ENCODE data around the gene PRRC2A. TPM values are rescaled to one million over a fixed set of nuclear protein-coding genes. Genes with fewer than 3 reads are reported as not detected.

PRRC2A gene
- total RNA-seq, 4 donors from 2014 or later, result 71.4 to 113 (median 88.0) TPM

DNA sequence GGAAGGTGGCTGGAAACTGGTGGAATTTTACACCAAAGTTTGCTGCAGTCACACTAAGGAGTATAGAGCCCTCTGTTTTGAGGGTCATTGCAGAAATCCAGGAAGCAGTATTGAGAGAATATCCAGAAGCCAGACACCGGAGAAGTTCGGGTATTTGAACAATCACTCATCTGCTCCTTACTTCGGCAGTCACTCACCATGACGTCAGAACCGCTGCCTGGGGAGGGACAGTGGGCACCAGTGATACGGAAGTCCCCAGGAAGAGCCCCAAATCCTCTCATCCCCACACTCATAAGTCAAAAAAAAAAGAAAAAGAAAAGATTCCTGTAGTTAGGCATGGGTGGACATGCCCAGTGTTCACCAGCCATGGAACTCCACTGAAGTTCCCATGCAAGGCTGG is 56.4 kb downstream of the PRRC2A start:
- Histone ChIP-seq H3K36me3 (peaks cover 0 to 30% (median 13%) of the 10 kb centered on the region in 3 donors), H3K4me3 (no peak overlapping the region), H3K27me3 (no peaks in the 10 kb centered on the region), H3K4me1 (peaks cover 0 to 18% (median 2%) of the 10 kb centered on the region in 4 donors), H3K9me3 (no peaks in the 10 kb centered on the region), H3K27ac (no peak overlapping the region)
- DNase-seq (ENCODE audit: low spot score in 2 of 2), result no peak
- WGBS, 2 donors, result 67 to 73% methylated on average over 6 of the region's 6 CpGs
- TF ChIP-seq, protein P1, sequence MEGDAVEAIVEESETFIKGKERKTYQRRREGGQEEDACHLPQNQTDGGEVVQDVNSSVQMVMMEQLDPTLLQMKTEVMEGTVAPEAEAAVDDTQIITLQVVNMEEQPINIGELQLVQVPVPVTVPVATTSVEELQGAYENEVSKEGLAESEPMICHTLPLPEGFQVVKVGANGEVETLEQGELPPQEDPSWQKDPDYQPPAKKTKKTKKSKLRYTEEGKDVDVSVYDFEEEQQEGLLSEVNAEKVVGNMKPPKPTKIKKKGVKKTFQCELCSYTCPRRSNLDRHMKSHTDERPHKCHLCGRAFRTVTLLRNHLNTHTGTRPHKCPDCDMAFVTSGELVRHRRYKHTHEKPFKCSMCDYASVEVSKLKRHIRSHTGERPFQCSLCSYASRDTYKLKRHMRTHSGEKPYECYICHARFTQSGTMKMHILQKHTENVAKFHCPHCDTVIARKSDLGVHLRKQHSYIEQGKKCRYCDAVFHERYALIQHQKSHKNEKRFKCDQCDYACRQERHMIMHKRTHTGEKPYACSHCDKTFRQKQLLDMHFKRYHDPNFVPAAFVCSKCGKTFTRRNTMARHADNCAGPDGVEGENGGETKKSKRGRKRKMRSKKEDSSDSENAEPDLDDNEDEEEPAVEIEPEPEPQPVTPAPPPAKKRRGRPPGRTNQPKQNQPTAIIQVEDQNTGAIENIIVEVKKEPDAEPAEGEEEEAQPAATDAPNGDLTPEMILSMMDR (IDR thresholded peaks at IDR 0.05), result no peak
- no peak for TF ChIP-seq EP300 (IDR thresholded peaks at IDR 0.05)
- no peak for TF ChIP-seq POLR2A (IDR thresholded peaks at IDR 0.05)

- Histone ChIP-seq H3K4me3 (no peak overlapping the region), H3K27ac (no peak overlapping the region), H3K27me3 (no peaks in the 10 kb centered on the region), H3K36me3 (peaks cover 0 to 19% (median 5%) of the 10 kb centered on the region in 3 donors), H3K4me1 (peaks cover 0 to 26% (median 2%) of the 10 kb centered on the region in 4 donors), H3K9me3 (no peaks in the 10 kb centered on the region)
- TF ChIP-seq POLR2A (IDR thresholded peaks at IDR 0.05) (no peak), EP300 (IDR thresholded peaks at IDR 0.05) (no peak)
- TF ChIP-seq, protein P1 (IDR thresholded peaks at IDR 0.05), result no peak
- no peak for DNase-seq (ENCODE audit: low spot score in 2 of 2)
- 63 to 71% methylated on average over 8 of the region's 8 CpGs for WGBS, 2 donors
Measured at GRCh38 chr6:31677955-31678354, 57.4 kb downstream of the PRRC2A start.

DNA sequence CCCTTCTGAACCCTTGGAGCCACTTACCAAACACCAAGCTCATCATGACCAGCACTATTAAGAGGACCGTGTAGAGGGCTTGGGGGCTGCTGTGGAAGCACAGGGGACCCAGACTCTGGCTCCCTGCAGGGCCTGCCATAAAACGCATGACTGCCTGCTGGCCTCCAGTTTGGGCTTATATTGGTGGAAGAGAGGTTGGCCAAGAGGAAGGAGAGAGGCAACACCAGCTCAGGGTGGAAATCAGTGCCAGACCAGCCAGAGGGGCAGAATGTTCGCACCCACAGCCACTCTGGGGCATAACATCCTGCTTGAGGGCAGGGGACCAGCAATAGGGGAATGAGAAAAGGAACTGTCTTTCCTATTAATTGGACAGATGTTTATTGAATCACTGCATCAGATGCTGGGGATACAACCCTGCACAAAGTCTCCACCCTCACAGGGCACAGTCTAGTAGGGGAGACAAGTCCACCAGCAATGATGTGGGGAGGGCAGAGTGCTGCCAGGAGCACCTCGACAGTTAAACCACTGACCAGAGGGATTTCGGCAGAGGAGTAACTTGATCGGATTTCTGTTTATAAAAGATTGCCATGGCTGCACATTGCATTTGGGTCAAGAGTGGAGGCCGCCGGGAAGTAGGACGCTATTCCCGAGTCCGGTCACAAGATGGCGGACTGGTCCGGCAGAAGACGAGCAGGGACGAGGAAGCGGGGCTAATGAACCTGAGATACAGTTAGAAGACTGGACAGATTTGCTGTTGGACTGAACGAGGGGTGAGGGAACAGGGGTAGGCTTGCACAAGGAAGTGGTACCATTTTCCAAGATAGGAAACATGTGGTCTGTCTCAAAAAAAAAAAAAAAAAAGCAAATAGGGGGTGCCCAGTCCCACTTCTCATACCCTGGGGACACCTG is 60.0 kb downstream of the PRRC2A start, which contains the start of gene LY6G5C:
Gene LY6G5C, minus strand, starts transcription at position 842 of the 909 bp plus-strand sequence. Its CDS starts 694 bp downstream, at position 148.
- DNase-seq (ENCODE audit: low spot score in 2 of 2), result peak; percentile 70 to 85
- TF ChIP-seq POLR2A (IDR thresholded peaks at IDR 0.05), result no peak
- TF ChIP-seq, protein P1 (IDR thresholded peaks at IDR 0.05), result peak; percentile 65 to 87 (median 74)
- peak in 1 of 2 donors; percentile 60 for TF ChIP-seq EP300 (IDR thresholded peaks at IDR 0.05)
- H3K27me3 ChIP-seq, result no peaks in the 10 kb centered on the region
- peaks cover 0 to 4% (median 0%) of the 10 kb centered on the region in 3 donors for H3K36me3 ChIP-seq
- H3K9me3 ChIP-seq, result no peaks in the 10 kb centered on the region
- peaks cover 0 to 35% (median 4%) of the 10 kb centered on the region in 4 donors for H3K4me1 ChIP-seq
- H3K27ac ChIP-seq, result peak within 1 kb of the TSS; percentile 51 to 84 (median 69)
- H3K4me3 ChIP-seq, result peak within 1 kb of the TSS; percentile 36 to 60 (median 44)
- 11 to 13% methylated on average over 17 of the region's 17 CpGs for WGBS, 2 donors

- DNase-seq (ENCODE audit: low spot score in 2 of 2), result no peak
- WGBS, 2 donors, result 0 to 2% methylated on average over 27 to 39 of the region's 40 CpGs
- Histone ChIP-seq H3K4me1 (peaks cover 0 to 35% (median 4%) of the 10 kb centered on the region in 4 donors), H3K9me3 (no peaks in the 10 kb centered on the region), H3K36me3 (peaks cover 0 to 9% (median 0%) of the 10 kb centered on the region in 3 donors), H3K4me3 (peak overlapping the region; percentile 36 to 60 (median 44)), H3K27me3 (no peaks in the 10 kb centered on the region), H3K27ac (peak overlapping the region; percentile 51 to 84 (median 69))
- TF ChIP-seq POLR2A (IDR thresholded peaks at IDR 0.05) (peak in 1 of 2 donors; percentile 20), EP300 (IDR thresholded peaks at IDR 0.05) (no peak)
- TF ChIP-seq, protein P1 (IDR thresholded peaks at IDR 0.05), result peak in 2 of 5 experiments; percentile 13 to 36
Measured at GRCh38 chr6:31681135-31681671, 60.7 kb downstream of the PRRC2A start.
